ENCODE data around the gene ENDOU.
A peak's percentile ranks its signal among the peaks of the same experiment; 100 is the strongest.

Gene ENDOU

DNA sequence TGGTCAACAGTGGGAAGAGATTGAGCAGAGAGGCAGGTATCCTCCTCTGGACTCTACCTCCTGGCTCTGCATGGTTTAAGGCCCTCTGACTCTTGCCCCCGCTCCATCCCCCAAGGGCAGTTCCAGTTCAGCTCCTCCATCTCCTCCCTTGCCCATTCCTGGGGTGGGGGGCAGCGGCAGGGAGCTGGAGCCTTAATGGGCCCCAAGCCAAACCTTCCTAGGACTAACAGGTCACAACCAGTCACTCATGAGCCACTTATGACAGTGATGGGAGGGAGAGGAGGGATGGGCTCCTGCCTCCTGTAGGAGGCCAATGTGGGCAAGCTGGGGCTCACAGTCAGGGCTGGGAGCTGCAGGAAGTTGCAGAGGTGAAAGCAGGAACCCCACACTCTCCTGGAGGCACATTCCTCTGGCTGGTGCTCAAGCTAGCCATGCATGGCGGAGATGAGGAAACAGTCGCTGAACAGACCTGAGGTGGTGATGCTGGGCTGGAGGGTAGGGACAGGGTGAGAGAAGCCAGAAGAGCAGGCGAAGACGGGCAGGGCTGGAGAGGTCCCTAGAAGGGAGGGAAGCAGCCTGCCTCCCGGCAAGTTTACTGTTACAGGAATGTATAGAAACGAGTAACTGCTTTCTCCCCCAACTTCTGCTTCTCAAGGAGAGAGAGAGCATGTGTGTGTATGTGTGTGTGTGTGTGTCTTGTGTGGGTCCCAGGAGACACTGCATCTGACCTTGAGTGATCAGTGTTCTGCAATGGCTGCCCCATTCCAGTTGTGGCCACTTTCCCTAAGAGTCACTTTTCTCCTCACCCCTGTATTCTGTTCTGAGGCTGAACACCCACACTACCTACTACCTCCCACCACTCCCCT is 38.4 kb upstream of the ENDOU start:
- H3K9me3 Mint-ChIP-seq = no peaks in the 10 kb centered on the region

DNA sequence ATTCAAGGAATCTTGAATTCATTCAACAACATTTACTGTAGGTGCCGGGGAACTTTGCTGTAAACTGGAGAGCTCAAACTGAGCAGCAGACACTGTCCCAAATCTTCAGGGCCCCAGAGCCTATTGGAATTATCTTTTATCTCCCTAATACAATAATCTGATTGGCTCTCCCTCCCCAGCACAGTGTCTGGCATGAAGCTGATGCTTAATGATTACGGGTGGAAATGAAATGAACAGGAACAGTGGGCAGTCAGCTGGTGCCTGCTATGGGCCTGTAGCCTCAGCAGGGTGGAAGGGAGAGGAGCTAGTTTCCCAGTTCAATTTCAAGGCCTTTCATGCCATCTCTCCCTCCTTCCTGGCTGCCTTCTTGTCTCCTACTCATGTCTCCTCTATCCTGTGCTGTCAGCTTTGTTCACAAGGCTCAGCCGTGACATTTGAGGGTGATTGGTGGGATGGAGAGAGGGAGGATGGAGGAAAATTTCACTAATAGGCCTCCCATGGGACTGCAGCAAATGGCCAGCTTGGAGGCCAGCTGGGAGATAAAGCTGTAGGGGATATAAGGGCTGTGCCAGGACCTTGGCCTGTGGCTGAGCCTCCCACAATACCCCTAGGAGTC is 37.7 kb upstream of the ENDOU start:
- no peaks in the 10 kb centered on the region for H3K9me3 Mint-ChIP-seq
- H3K4me1 Mint-ChIP-seq = peaks cover 14% of the 10 kb centered on the region
- DNase-seq (ENCODE audit: low spot score in 2 of 2) (no peak), ATAC-seq (ENCODE audit: low read depth) (no peak)
- H3K27me3 Mint-ChIP-seq = no peaks in the 10 kb centered on the region
- H3K4me3 Mint-ChIP-seq = no peak overlapping the region
- no peaks in the 10 kb centered on the region for H3K36me3 Mint-ChIP-seq
- H3K27ac Mint-ChIP-seq = no peak overlapping the region

More for the DNA sequence above, 38.4 kb upstream of the ENDOU start:
- no peak for ATAC-seq (ENCODE audit: low read depth)
- no peak overlapping the region for H3K4me3 Mint-ChIP-seq
- no peaks in the 10 kb centered on the region for H3K27me3 Mint-ChIP-seq
- no peaks in the 10 kb centered on the region for H3K36me3 Mint-ChIP-seq
- peaks cover 10% of the 10 kb centered on the region for H3K4me1 Mint-ChIP-seq
- H3K27ac Mint-ChIP-seq = no peak overlapping the region
- no peak for DNase-seq (ENCODE audit: low spot score in 2 of 2)

GRCh38 chr12:47758834-47759690 is 33.8 kb upstream of the ENDOU start, which contains the start of gene RAPGEF3:
Gene RAPGEF3 (minus strand): TSS chr12:47758880. CDS start chr12:47758556, 324 bp downstream.
- Mint-ChIP-seq H3K36me3 (no peaks in the 10 kb centered on the region), H3K27ac (peak within 1 kb of the TSS; percentile 56)
- peak; percentile 38 to 65 for DNase-seq (ENCODE audit: low spot score in 2 of 2)

DNA sequence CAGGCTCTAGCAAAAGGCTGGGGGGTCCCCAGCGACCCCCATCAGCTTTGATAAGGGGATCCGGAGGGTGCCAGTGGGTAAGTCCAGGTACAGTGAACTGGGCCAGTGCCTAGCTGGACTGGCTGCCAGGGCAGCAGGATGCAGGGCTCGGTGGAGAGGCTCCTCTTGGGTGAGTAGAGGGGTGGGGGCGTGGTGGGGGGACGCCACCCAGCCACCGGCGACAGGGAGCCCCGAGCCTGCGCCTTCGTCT is 33.2 kb upstream of the ENDOU start:
- no peaks in the 10 kb centered on the region for H3K27me3 Mint-ChIP-seq
- no peaks in the 10 kb centered on the region for H3K9me3 Mint-ChIP-seq
- H3K27ac Mint-ChIP-seq = peak overlapping the region; percentile 51
- ATAC-seq (ENCODE audit: low read depth) (no peak), DNase-seq (ENCODE audit: low spot score in 2 of 2) (no peak)
- no peaks in the 10 kb centered on the region for H3K36me3 Mint-ChIP-seq
- peaks cover 35% of the 10 kb centered on the region for H3K4me1 Mint-ChIP-seq
- peak overlapping the region; percentile 62 for H3K4me3 Mint-ChIP-seq

More at GRCh38 chr12:47758834-47759690, 33.8 kb upstream of the ENDOU start, which contains the start of gene RAPGEF3:
- no peaks in the 10 kb centered on the region for H3K9me3 Mint-ChIP-seq
- H3K4me1 Mint-ChIP-seq = peaks cover 38% of the 10 kb centered on the region
- ATAC-seq (ENCODE audit: low read depth) = peak; percentile 67
- H3K27me3 Mint-ChIP-seq = no peaks in the 10 kb centered on the region
- peak within 1 kb of the TSS; percentile 85 for H3K4me3 Mint-ChIP-seq

GRCh38 chr12:47757840-47758583 is 32.7 kb upstream of the ENDOU start:
- no peak for DNase-seq (ENCODE audit: low spot score in 2 of 2)
- H3K27ac Mint-ChIP-seq = peak overlapping the region; percentile 56
- peaks cover 38% of the 10 kb centered on the region for H3K4me1 Mint-ChIP-seq

DNA sequence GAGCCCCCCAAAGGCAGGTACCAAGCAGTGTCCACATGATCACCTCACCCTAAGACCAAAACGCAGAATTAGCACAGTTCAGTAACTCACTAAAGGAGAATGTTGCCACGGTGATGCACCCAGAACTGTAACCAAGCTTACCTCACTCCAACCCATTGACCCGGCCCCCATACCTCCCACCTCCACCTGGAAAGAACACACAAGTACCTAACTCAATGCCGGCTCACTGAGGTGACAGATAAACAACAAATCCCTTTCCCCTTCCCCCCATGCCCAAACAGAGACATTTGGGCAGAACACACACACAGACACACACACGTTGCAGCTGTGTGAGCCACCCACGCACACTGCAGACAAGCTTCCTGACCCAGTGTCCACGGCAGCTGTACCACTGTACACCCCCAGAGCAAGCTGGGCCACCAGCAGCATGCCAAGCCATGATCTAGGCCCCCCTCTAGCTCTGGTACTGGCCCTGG is 32.1 kb upstream of the ENDOU start:
- DNase-seq (ENCODE audit: low spot score in 2 of 2) (no peak), ATAC-seq (ENCODE audit: low read depth) (no peak)
- Mint-ChIP-seq H3K36me3 (no peaks in the 10 kb centered on the region), H3K27me3 (no peaks in the 10 kb centered on the region), H3K4me3 (peak overlapping the region; percentile 41), H3K27ac (peak overlapping the region; percentile 56), H3K4me1 (peaks cover 38% of the 10 kb centered on the region), H3K9me3 (no peaks in the 10 kb centered on the region)

More at GRCh38 chr12:47757840-47758583, 32.7 kb upstream of the ENDOU start:
- no peak for ATAC-seq (ENCODE audit: low read depth)
- Mint-ChIP-seq H3K27me3 (no peaks in the 10 kb centered on the region), H3K9me3 (no peaks in the 10 kb centered on the region), H3K4me3 (peak overlapping the region; percentile 62), H3K36me3 (no peaks in the 10 kb centered on the region)

- peak overlapping the region; percentile 56 for H3K27ac Mint-ChIP-seq
- H3K36me3 Mint-ChIP-seq = no peaks in the 10 kb centered on the region
- H3K27me3 Mint-ChIP-seq = no peaks in the 10 kb centered on the region
- peaks cover 38% of the 10 kb centered on the region for H3K4me1 Mint-ChIP-seq
- H3K4me3 Mint-ChIP-seq = peak overlapping the region; percentile 55
- no peaks in the 10 kb centered on the region for H3K9me3 Mint-ChIP-seq
- peak; percentile 69 for ATAC-seq (ENCODE audit: low read depth)
- peak in 1 of 2 donors; percentile 30 for DNase-seq (ENCODE audit: low spot score in 2 of 2)
Measured at GRCh38 chr12:47755655-47756562, 30.6 kb upstream of the ENDOU start.

DNA sequence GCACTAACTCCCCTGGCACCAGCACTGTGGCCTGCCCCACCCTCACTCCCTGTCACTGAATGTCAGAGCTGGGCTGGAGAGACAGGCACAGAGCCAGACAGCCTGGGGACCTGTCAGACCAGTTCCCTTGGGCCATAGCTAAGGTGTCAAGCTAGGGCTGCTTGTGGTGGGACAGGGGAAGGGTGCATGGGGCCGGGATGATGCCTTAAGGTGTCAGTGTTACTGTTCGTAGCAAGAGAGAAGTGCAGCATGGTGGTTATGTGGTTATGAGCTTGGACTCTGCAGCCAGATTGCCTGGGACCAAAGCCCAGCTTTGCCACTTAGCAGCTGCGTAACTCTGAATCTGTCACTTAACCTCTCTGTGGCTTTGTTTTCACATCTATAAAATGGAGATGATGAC is 29.6 kb upstream of the ENDOU start:
- DNase-seq (ENCODE audit: low spot score in 2 of 2) (no peak), ATAC-seq (ENCODE audit: low read depth) (no peak)
- Mint-ChIP-seq H3K27ac (peak overlapping the region; percentile 56), H3K4me3 (no peak overlapping the region), H3K4me1 (peaks cover 39% of the 10 kb centered on the region), H3K9me3 (no peaks in the 10 kb centered on the region), H3K36me3 (no peaks in the 10 kb centered on the region), H3K27me3 (no peaks in the 10 kb centered on the region)

DNA sequence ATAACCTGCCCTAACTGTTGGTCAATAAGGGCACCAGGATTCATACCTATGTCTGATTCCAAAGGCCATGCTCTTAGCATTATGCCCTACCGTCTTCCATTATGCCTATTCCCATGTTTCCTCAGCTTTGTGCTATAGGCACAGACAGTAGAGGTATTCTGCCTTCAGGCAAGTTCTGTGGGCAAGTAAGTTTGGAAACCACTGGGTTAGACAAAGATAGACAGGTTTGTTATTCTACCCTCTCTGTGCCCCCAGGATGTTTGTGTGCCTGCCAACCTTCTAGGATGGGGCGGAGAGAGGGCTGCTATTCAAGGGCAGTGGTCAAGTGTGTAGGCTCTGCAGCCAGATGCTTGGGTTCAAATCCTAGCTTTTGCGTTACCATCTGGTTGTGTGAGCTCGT is 28.8 kb upstream of the ENDOU start:
- no peak for ATAC-seq (ENCODE audit: low read depth)
- Mint-ChIP-seq H3K27me3 (no peaks in the 10 kb centered on the region), H3K36me3 (no peaks in the 10 kb centered on the region), H3K4me1 (peaks cover 45% of the 10 kb centered on the region), H3K9me3 (no peaks in the 10 kb centered on the region), H3K27ac (no peak overlapping the region), H3K4me3 (peak overlapping the region; percentile 28)
- no peak for DNase-seq (ENCODE audit: low spot score in 2 of 2)

DNA sequence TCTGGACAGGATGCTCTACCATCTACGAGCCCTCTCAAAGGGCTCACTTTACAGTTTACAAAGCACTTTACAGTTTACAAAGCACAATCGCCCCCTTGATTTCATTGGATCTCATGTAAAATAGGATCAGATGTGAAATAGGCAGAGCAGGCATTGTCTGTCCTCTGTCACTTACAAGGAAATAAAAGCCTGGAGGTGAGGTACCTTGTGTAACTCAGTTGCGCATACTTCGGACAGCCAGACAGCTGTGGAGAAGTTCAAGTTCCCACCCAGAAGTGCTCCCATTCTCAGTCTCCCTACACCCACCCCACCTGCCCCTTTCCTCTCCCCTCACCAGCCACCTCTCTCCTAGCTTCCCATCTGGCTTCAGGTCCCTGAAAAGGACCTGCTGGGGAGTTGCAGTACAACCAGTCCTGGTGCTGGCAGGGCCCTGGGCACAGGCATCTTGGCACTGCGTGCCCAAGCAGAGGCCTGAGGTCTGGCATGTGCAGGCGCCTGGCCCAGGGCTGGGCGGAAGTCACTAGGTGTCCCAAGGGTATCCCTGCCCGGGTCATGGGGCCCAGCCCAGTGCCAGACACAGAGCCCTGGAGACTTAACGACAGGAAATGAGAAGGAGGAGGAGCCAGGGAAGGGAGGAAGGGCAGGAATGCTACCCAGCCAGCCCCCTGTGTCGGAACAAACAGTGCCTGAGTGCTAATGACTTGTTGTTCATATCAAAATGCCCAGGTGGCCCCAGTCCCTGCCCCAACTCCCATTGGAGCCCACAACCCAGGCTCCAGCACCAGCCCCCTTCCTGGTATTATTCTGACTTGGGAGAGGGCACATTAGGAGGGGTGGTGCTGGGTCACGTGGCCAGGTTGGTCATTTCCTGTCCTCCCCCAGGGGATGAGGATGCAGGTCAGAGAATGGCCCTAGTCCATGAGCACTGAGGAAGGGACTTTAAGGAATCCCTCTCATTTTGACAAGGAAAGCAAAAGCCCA is 28.0 kb upstream of the ENDOU start:
- no peaks in the 10 kb centered on the region for H3K36me3 Mint-ChIP-seq

GRCh38 chr12:47752552-47752951 is 27.3 kb upstream of the ENDOU start:
- H3K27me3 Mint-ChIP-seq = no peaks in the 10 kb centered on the region
- DNase-seq (ENCODE audit: low spot score in 2 of 2) (no peak), ATAC-seq (ENCODE audit: low read depth) (no peak)
- no peaks in the 10 kb centered on the region for H3K9me3 Mint-ChIP-seq
- H3K27ac Mint-ChIP-seq = no peak overlapping the region
- peaks cover 42% of the 10 kb centered on the region for H3K4me1 Mint-ChIP-seq
- H3K4me3 Mint-ChIP-seq = no peak overlapping the region
- H3K36me3 Mint-ChIP-seq = no peaks in the 10 kb centered on the region

More for the DNA sequence above, 28.0 kb upstream of the ENDOU start:
- no peaks in the 10 kb centered on the region for H3K27me3 Mint-ChIP-seq
- no peaks in the 10 kb centered on the region for H3K9me3 Mint-ChIP-seq
- ATAC-seq (ENCODE audit: low read depth) (no peak), DNase-seq (ENCODE audit: low spot score in 2 of 2) (no peak)
- peak overlapping the region; percentile 14 for H3K4me3 Mint-ChIP-seq
- H3K4me1 Mint-ChIP-seq = peaks cover 47% of the 10 kb centered on the region
- H3K27ac Mint-ChIP-seq = peak overlapping the region; percentile 45

GRCh38 chr12:47752121-47752520 is 26.8 kb upstream of the ENDOU start:
- ATAC-seq (ENCODE audit: low read depth) (no peak), DNase-seq (ENCODE audit: low spot score in 2 of 2) (no peak)
- no peak overlapping the region for H3K4me3 Mint-ChIP-seq
- no peaks in the 10 kb centered on the region for H3K9me3 Mint-ChIP-seq
- no peaks in the 10 kb centered on the region for H3K36me3 Mint-ChIP-seq
- no peaks in the 10 kb centered on the region for H3K27me3 Mint-ChIP-seq
- H3K27ac Mint-ChIP-seq = no peak overlapping the region
- peaks cover 41% of the 10 kb centered on the region for H3K4me1 Mint-ChIP-seq

Measured in memory B cell (primary cell).